ENCODE measurements around the gene SPON1.

The SPON1 gene

DNA sequence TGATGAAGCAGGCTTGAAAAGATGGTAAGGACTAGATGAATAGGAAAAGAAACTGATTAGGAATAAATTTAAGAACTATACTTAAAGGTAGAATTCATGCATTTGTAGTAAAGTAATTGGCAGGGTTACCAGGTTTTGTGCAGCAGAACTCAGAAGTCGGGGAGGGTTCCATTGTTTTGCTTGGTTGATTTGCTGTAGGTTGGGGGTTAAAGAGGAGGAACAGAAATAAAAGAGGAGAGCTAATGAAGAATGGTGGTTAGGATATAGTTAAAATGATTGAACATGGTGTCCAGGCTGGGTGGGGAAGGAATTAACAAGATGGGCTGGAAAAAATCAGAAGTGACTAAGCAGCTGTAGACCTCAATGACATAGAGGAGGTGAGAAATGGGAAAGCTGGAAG is 5.5 kb upstream of the SPON1 start:
- TF ChIP-seq, protein P1, sequence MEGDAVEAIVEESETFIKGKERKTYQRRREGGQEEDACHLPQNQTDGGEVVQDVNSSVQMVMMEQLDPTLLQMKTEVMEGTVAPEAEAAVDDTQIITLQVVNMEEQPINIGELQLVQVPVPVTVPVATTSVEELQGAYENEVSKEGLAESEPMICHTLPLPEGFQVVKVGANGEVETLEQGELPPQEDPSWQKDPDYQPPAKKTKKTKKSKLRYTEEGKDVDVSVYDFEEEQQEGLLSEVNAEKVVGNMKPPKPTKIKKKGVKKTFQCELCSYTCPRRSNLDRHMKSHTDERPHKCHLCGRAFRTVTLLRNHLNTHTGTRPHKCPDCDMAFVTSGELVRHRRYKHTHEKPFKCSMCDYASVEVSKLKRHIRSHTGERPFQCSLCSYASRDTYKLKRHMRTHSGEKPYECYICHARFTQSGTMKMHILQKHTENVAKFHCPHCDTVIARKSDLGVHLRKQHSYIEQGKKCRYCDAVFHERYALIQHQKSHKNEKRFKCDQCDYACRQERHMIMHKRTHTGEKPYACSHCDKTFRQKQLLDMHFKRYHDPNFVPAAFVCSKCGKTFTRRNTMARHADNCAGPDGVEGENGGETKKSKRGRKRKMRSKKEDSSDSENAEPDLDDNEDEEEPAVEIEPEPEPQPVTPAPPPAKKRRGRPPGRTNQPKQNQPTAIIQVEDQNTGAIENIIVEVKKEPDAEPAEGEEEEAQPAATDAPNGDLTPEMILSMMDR (IDR thresholded peaks at IDR 0.05), result no peak
- H3K27ac ChIP-seq, result no peak overlapping the region
- intact Hi-C loops (cut with DNase I; ENCODE audit: low total_unique reads), result no loop called here
- no peaks in the 10 kb centered on the region for H3K9me3 ChIP-seq
- no peaks in the 10 kb centered on the region for H3K36me3 ChIP-seq
- H3K4me1 ChIP-seq, result no peaks in the 10 kb centered on the region
- H3K27me3 ChIP-seq, result peaks cover 0 to 25% of the 10 kb centered on the region in 2 donors
- no peak for DNase-seq
- no peak overlapping the region for H3K4me3 ChIP-seq

DNA sequence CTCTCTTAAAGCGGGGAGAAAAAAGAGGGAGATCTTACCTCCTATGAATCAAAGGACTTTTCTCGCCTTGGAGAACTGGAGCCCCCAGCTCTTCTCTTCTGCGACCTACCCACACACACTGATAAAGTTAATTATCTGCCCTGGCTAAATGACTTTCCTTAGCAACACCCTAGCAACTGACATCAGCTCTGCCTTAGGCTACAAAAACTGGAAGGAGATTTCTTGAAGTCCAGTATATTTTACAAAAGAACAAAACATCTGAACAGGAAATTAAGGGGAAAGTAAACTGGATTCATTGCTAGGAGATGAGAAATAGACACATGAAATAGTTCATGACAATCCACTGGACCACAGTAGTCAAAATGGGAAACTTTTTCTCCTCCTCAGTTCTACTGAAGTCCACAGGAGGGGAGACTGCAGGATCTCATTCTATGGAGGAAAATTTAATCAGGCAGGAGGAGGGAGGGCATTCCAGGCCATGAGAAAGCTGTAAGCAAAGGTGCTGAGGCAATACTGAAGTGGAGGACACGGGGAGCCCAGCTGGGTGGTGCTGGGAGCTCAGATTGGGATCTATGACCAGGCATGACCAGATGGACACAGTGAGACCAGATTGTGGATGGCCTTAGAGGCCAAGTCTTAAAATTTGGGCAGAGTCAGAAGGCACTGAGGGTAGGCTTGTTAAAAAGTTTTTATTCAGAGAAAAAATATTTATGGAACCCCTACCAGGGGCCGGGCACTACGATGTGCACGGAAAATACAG is 3.7 kb upstream of the SPON1 start:
- TF ChIP-seq, protein P1 (IDR thresholded peaks at IDR 0.05), result no peak

DNA sequence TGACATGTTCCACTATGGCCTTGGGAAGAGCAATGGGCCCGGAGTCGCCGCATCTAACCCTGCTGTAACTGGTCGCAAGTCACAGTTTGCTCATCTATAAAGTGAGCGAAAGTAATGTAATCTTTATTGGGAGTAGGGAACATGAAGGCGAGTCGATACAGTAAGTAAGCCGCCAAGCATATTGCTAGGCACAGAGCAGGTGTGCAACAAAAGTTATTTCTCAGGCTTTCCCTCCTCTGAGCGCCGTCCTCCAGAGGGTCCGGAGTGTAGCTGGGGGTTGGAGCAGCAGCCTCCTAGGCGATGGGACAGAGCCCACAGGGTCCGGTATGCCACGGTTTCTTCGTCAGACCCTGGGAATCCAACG is 343 bp upstream of the SPON1 start:
- Histone ChIP-seq H3K4me1 (peaks cover 0 to 29% (median 22%) of the 10 kb centered on the region in 4 donors), H3K27ac (no peak overlapping the region), H3K27me3 (peaks cover 0 to 59% of the 10 kb centered on the region in 2 donors), H3K9me3 (no peaks in the 10 kb centered on the region), H3K4me3 (peak overlapping the region; percentile 41 to 46), H3K36me3 (no peaks in the 10 kb centered on the region)
- no peak for DNase-seq
- intact Hi-C loops (cut with DNase I; ENCODE audit: low total_unique reads), result no loop called here
- TF ChIP-seq, protein P1 (IDR thresholded peaks at IDR 0.05), result no peak

More for the DNA sequence above, 3.7 kb upstream of the SPON1 start:
- peaks cover 0 to 40% of the 10 kb centered on the region in 2 donors for H3K27me3 ChIP-seq
- H3K4me1 ChIP-seq, result peaks cover 0 to 18% (median 11%) of the 10 kb centered on the region in 4 donors
- H3K36me3 ChIP-seq, result no peaks in the 10 kb centered on the region
- H3K4me3 ChIP-seq, result no peak overlapping the region
- H3K27ac ChIP-seq, result no peak overlapping the region
- intact Hi-C loops (cut with DNase I; ENCODE audit: low total_unique reads), result no loop called here
- no peaks in the 10 kb centered on the region for H3K9me3 ChIP-seq
- DNase-seq, result no peak

DNA sequence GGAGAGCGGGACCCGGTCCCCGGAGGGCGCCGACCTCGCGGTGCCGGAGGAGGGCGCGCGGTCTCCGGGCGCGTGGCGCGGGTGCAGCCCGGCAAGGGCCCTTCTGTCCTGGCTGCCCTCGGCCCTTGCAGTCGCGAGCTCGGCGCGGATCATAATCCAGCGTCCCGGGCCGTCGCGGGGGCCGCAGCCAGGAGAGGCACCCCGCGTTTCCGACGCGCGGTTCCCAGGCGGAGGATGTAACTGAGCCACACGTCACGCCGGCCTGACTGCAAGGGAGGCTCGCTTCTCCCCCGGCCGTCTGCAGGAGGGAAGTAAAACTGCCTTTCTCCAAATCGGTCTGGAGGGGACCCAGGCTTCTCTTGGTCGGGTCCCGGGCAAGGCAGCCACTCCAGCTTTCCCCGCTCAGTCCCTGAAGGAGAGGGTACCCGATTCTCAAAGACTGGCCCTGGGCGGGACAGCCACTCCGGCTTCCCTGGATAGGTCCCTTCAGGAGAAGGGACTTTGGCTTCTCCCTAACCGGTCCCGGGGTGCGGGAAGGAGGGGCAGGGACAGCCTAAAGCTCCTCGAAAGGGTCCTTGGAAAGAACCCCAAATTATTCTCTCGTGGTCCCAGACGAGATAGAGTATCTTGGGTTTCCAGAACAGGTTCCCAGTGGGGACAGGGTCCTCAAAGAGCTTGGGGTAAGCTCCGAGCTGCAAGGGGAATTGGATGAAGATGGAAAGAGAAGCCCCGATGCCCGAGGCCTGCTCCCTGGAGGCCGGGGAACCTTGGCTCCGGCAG is 836 bp downstream of the SPON1 start:
- peak in 1 of 2 donors; percentile 66 for DNase-seq
- peaks cover 0 to 59% of the 10 kb centered on the region in 2 donors for H3K27me3 ChIP-seq
- intact Hi-C loops (cut with DNase I; ENCODE audit: low total_unique reads), result no loop called here

DNA sequence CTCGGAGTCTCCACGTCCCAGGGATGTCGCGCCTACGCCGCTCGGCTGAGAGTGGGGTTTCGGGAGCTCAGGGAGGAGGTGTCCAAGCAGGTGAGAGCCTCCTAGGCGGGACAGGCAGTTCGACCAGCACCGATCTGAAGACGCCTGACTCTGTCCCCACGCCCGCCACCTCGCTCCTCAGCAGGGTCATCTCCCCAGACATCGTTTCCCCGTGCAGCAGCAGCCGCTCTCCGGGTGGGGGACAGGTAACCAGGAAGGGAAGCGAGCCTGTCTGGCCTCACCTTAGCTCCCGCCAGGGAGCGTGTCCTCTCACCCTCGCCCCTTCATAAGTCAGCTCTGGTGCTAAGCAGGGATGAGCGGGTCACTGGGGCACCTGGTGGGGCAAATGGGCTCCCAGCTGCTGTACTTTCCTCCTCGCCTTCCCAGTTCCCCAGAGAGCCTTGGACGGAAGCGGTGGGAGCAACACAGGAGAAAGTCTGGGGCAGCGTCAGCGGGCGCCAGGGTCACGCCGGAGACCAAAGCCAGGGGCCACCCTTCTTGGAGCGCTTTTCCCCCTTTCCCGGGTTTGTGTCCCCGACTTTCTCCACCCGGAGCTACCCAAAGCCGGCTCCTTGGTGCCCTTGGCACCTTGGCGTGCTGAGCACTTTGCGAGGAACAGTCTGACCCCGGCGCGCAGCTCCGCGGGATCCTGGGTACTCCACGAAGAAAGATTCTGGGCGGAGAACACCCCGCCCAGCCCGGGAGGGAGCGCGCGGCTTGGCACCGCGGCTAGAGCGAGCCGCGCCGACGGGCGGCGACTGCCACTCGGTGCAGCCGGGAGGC is 1.6 kb downstream of the SPON1 start:
- H3K4me3 ChIP-seq, result peak overlapping the region; percentile 41 to 46
- intact Hi-C loops (cut with DNase I; ENCODE audit: low total_unique reads), result no loop called here
- DNase-seq, result peak in 1 of 2 donors; percentile 67
- no peaks in the 10 kb centered on the region for H3K9me3 ChIP-seq
- H3K4me1 ChIP-seq, result peaks cover 0 to 29% (median 22%) of the 10 kb centered on the region in 4 donors
- H3K27ac ChIP-seq, result peak overlapping the region in 1 of 2 donors; percentile 27
- H3K27me3 ChIP-seq, result peaks cover 0 to 59% of the 10 kb centered on the region in 2 donors
- no peaks in the 10 kb centered on the region for H3K36me3 ChIP-seq
- TF ChIP-seq, protein P1 (IDR thresholded peaks at IDR 0.05), result no peak

More for the DNA sequence above, 836 bp downstream of the SPON1 start:
- TF ChIP-seq, protein P1 (IDR thresholded peaks at IDR 0.05), result no peak
- Histone ChIP-seq H3K4me1 (peaks cover 0 to 29% (median 22%) of the 10 kb centered on the region in 4 donors), H3K36me3 (no peaks in the 10 kb centered on the region), H3K9me3 (no peaks in the 10 kb centered on the region), H3K27ac (peak overlapping the region in 1 of 2 donors; percentile 27), H3K4me3 (peak overlapping the region; percentile 41 to 46)

Data from tibial artery (tissue), 4 donors.